Stimulated activated CD4-positive, alpha-beta T cell treated with anti-CD3 and anti-CD28 coated beads, Interleukin-2, amount 100 ng/mL, for 48 hours (primary cell): ENCODE measurements around the gene LMF1.
"Not testable (repeated sequence)": the region's sequence is repeated elsewhere in the genome, so short reads cannot be mapped to it uniquely, and the experiment has no call there.

Source experiments
- DNase-seq, 2 donors: peaks; one replicate each; pipeline ENCODE4 v3.0.0-alpha.2; 2020

LMF1 gene

GRCh38 chr16:891353-891740, 79.4 kb downstream of the LMF1 start:
- DNase-seq: no peak

GRCh38 chr16:890716-891352, 80.0 kb downstream of the LMF1 start:
- no peak for DNase-seq

- DNase-seq: no peak
These were observed 80.6 kb downstream of the LMF1 start for GRCh38 chr16:890217-890616.

GRCh38 chr16:889586-889985, 81.2 kb downstream of the LMF1 start:
- no peak for DNase-seq

- no peak for DNase-seq
These were observed 81.7 kb downstream of the LMF1 start for GRCh38 chr16:888901-889570.

- DNase-seq: not testable (repeated sequence)
These were observed 82.3 kb downstream of the LMF1 start for GRCh38 chr16:888456-888855.

- no peak for DNase-seq
These were observed 82.9 kb downstream of the LMF1 start for GRCh38 chr16:887846-888245.

GRCh38 chr16:886802-887731, 83.7 kb downstream of the LMF1 start:
- DNase-seq: no peak

- DNase-seq: no peak
These were observed 84.7 kb downstream of the LMF1 start for GRCh38 chr16:886084-886543.

GRCh38 chr16:885391-885790, 85.4 kb downstream of the LMF1 start:
- DNase-seq: no peak

GRCh38 chr16:884232-884631, 86.6 kb downstream of the LMF1 start:
- DNase-seq: no peak

- no peak for DNase-seq
These were observed 87.0 kb downstream of the LMF1 start for GRCh38 chr16:883781-884180.

GRCh38 chr16:883340-883739, 87.4 kb downstream of the LMF1 start:
- DNase-seq: no peak

- DNase-seq: not testable (repeated sequence)
These were observed 88.1 kb downstream of the LMF1 start for GRCh38 chr16:882671-883070.

GRCh38 chr16:882256-882655, 88.5 kb downstream of the LMF1 start:
- no peak for DNase-seq

GRCh38 chr16:881219-882097, 89.3 kb downstream of the LMF1 start:
- no peak for DNase-seq

- DNase-seq: no peak
These were observed 90.2 kb downstream of the LMF1 start for GRCh38 chr16:880471-881171.

- DNase-seq: no peak
These were observed 90.8 kb downstream of the LMF1 start for GRCh38 chr16:879986-880385.

- no peak for DNase-seq
These were observed 91.3 kb downstream of the LMF1 start for GRCh38 chr16:879461-879861.

- DNase-seq: no peak
These were observed 91.9 kb downstream of the LMF1 start for GRCh38 chr16:878886-879285.

- DNase-seq: peak in 1 of 2 donors; percentile 23
These were observed 92.6 kb downstream of the LMF1 start for GRCh38 chr16:878072-878784.
